ENCODE results near the gene KRT5. TPM values are rescaled to one million over a fixed set of nuclear protein-coding genes. Genes with fewer than 3 reads are reported as not detected.

Gene KRT5
- polyA plus RNA-seq, 1 experiment, result not detected

GRCh38 chr12:52499806-52500560 lies 20.2 kb downstream of the KRT5 start:
- ChIA-PET CTCF (interaction anchor here (1.0 to 2.3 kb wide), 5 partner anchors 10 to 278 kb away, joined by 3 to 8 read pairs (median 4); no protein-coding TSS in a partner anchor), POLR2A (interaction anchor here (0.6 kb wide), 1 partner anchor 309 kb away, joined by 3 read pairs; no protein-coding TSS in a partner anchor)
- no peak for DNase-seq (ENCODE audit: low read depth)
- no peak overlapping the region for H3K4me3 ChIP-seq (ENCODE audit: low read depth, low read length)
- H3K27me3 ChIP-seq (ENCODE audit: control insufficient read depth, insufficient read depth, low read length), result no peaks in the 10 kb centered on the region
- no peak for TF ChIP-seq CTCF (IDR thresholded peaks at IDR 0.05; ENCODE audit: insufficient read depth, low read depth, low read length)
- H3K36me3 ChIP-seq (ENCODE audit: control insufficient read depth, insufficient read depth, low read length), result no peaks in the 10 kb centered on the region

GRCh38 chr12:52498946-52499345 lies 21.2 kb downstream of the KRT5 start:
- POLR2A ChIA-PET, result no interaction called here
- no peak for TF ChIP-seq CTCF (IDR thresholded peaks at IDR 0.05; ENCODE audit: insufficient read depth, low read depth, low read length)
- CTCF ChIA-PET, result interaction anchor here (2.3 kb wide), 1 partner anchor 108 kb away, joined by 8 read pairs; no protein-coding TSS in a partner anchor

GRCh38 chr12:52497975-52498374 lies 22.2 kb downstream of the KRT5 start:
- ChIA-PET POLR2A (no interaction called here), CTCF (no interaction called here)
- DNase-seq (ENCODE audit: low read depth), result no peak
- Histone ChIP-seq H3K27me3 (ENCODE audit: control insufficient read depth, insufficient read depth, low read length) (peaks cover 3% of the 10 kb centered on the region; the same call in 1 of the 2 replicates), H3K4me3 (ENCODE audit: low read depth, low read length) (no peak overlapping the region), H3K36me3 (ENCODE audit: control insufficient read depth, insufficient read depth, low read length) (no peaks in the 10 kb centered on the region)
- no peak for TF ChIP-seq CTCF (IDR thresholded peaks at IDR 0.05; ENCODE audit: insufficient read depth, low read depth, low read length)

More at GRCh38 chr12:52498946-52499345, 21.2 kb downstream of the KRT5 start:
- Histone ChIP-seq H3K36me3 (ENCODE audit: control insufficient read depth, insufficient read depth, low read length) (no peaks in the 10 kb centered on the region), H3K27me3 (ENCODE audit: control insufficient read depth, insufficient read depth, low read length) (no peaks in the 10 kb centered on the region), H3K4me3 (ENCODE audit: low read depth, low read length) (no peak overlapping the region)
- no peak for DNase-seq (ENCODE audit: low read depth)

GRCh38 chr12:52496590-52497071 lies 23.6 kb downstream of the KRT5 start:
- ChIA-PET CTCF (interaction anchor here (0.7 to 3.2 kb wide), 3 partner anchors 10 to 116 kb away, joined by 3 to 17 read pairs (median 6); no protein-coding TSS in a partner anchor), POLR2A (no interaction called here)
- no peak for DNase-seq (ENCODE audit: low read depth)
- Histone ChIP-seq H3K4me3 (ENCODE audit: low read depth, low read length) (no peak overlapping the region), H3K27me3 (ENCODE audit: control insufficient read depth, insufficient read depth, low read length) (peaks cover 3% of the 10 kb centered on the region; the same call in 1 of the 2 replicates), H3K36me3 (ENCODE audit: control insufficient read depth, insufficient read depth, low read length) (no peaks in the 10 kb centered on the region)
- no peak for TF ChIP-seq CTCF (IDR thresholded peaks at IDR 0.05; ENCODE audit: insufficient read depth, low read depth, low read length)

GRCh38 chr12:52496054-52496453 lies 24.1 kb downstream of the KRT5 start:
- no peak overlapping the region for H3K4me3 ChIP-seq (ENCODE audit: low read depth, low read length)
- H3K27me3 ChIP-seq (ENCODE audit: control insufficient read depth, insufficient read depth, low read length), result peaks cover 5% of the 10 kb centered on the region
- no peak for TF ChIP-seq CTCF (IDR thresholded peaks at IDR 0.05; ENCODE audit: insufficient read depth, low read depth, low read length)
- no peaks in the 10 kb centered on the region for H3K36me3 ChIP-seq (ENCODE audit: control insufficient read depth, insufficient read depth, low read length)
- POLR2A ChIA-PET, result no interaction called here
- DNase-seq (ENCODE audit: low read depth), result no peak
- CTCF ChIA-PET, result interaction anchor here (0.7 to 3.2 kb wide), 4 partner anchors 11 to 115 kb away, joined by 3 to 17 read pairs (median 4); no protein-coding TSS in a partner anchor
